K562 (cell line): ENCODE results near the gene C6orf47. TPM values are rescaled to one million over a fixed set of nuclear protein-coding genes. Genes with fewer than 3 reads are reported as not detected.
A peak's percentile ranks its signal among the peaks of the same experiment; 100 is the strongest.

Experiments used
- ATF6 ChIP-seq: sonication (generic); formaldehyde crosslinking; IDR thresholded peaks from 2 replicates; pipeline ENCODE4 v1.4.0; 2020; ENCODE audit warnings: mild to moderate bottlenecking, missing genetic modification reagents
- CBX5 ChIP-seq: IDR thresholded peaks from 2 replicates; pipeline ENCODE4 v1.6.1; 2014; ENCODE audit warnings: low read depth, borderline replicate concordance
- ERF ChIP-seq: fragments of 450-650 bp; formaldehyde crosslinking; IDR thresholded peaks from 2 replicates; pipeline ENCODE4 v1.4.0; 2020; ENCODE audit warnings: mild to moderate bottlenecking, mixed read lengths
- FIP1L1 ChIP-seq: fragments of 200-400 bp; formaldehyde crosslinking; IDR thresholded peaks from 2 replicates; pipeline ENCODE4 v1.6.1; 2018; ENCODE audit warnings: mild to moderate bottlenecking, low read depth, low read length; ENCODE audit not compliant: poor library complexity, severe bottlenecking
- FOXP4 ChIP-seq: sonication (generic); formaldehyde crosslinking; IDR thresholded peaks from 2 replicates; pipeline ENCODE4 v1.8.0; 2022; ENCODE audit warnings: mild to moderate bottlenecking, missing genetic modification reagents, borderline replicate concordance
- MCM5 ChIP-seq: fragments of 450-650 bp; IDR thresholded peaks from 2 replicates; pipeline ENCODE4 v1.6.1; 2016; ENCODE audit warnings: low read depth
- PBX2 ChIP-seq, 2 experiments: IDR thresholded peaks in 1 of 2; conservative IDR thresholded peaks in 1 of 2; 2 replicates each; pipeline ENCODE4 v1.6.1; 2016; ENCODE audit warnings: low read depth in 2 of 2, mild to moderate bottlenecking in 1 of 2, missing compliant biosample characterization in 1 of 2, missing genetic modification characterization in 1 of 2, moderate library complexity in 1 of 2
- POLR2A ChIP-seq: fragments of 450-650 bp; conservative IDR thresholded peaks from 2 replicates; pipeline ENCODE4 v1.6.1; 2016
- PPARD ChIP-seq: fragments of 250-450 bp; sonication (Bioruptor Pico); IDR thresholded peaks from 2 replicates; pipeline ENCODE4 v1.8.0; 2022; ENCODE audit warnings: inconsistent platforms, mild to moderate bottlenecking, moderate library complexity
- RBFOX2 ChIP-seq: fragments of 200-400 bp; formaldehyde crosslinking; IDR thresholded peaks from 2 replicates; pipeline ENCODE4 v1.6.1; 2017; ENCODE audit warnings: low read depth, mild to moderate bottlenecking, low read length, moderate library complexity
- TAF1 ChIP-seq: IDR thresholded peaks from 2 replicates; pipeline ENCODE4 v1.6.1; 2011; ENCODE audit warnings: mild to moderate bottlenecking, low read length, moderate library complexity; ENCODE audit not compliant: insufficient read depth, control insufficient read depth, severe bottlenecking; ENCODE audit errors: extremely low read depth
- TEAD1 ChIP-seq, 2 experiments: fragments of 450-650 bp in 1 of 2; sonication (generic) in 1 of 2; formaldehyde crosslinking; IDR thresholded peaks; 2 replicates each; pipeline versions ENCODE4 v1.4.0 to v1.8.0; 2020 to 2022; ENCODE audit warnings: mild to moderate bottlenecking in 2 of 2, missing genetic modification reagents in 1 of 2
- ZEB2 ChIP-seq: fragments of 450-650 bp; IDR thresholded peaks from 2 replicates; pipeline ENCODE4 v1.6.1; 2016
- ZNF444 ChIP-seq: fragments of 250-450 bp; sonication (Bioruptor Pico); IDR thresholded peaks from 2 replicates; pipeline ENCODE4 v1.4.0; 2020; ENCODE audit warnings: mild to moderate bottlenecking, moderate library complexity
- polyA plus RNA-seq, 8 experiments: library from polyadenylated mRNA; depleted of rRNA in 4 of 8; stranded (reverse) in 5 of 8; unstranded in 3 of 8; fragments of >200 nt; fragmentation: Nextera tagmentation in 2 of 8; fragmentation: Illumina TruSeq in 1 of 8; extraction: Ambion mirVana in 2 of 8; extraction: Trizol in 1 of 8; gene quantifications; 2 replicates each; pipeline versions ENCODE4 v1.2.1 to v1.2.3, GENCODE V29; 2011 to 2014; ENCODE audit warnings: inconsistent platforms in 1 of 8, missing spikeins in 1 of 8
- total RNA-seq, 7 experiments: library from RNA; depleted of rRNA in 6 of 7; stranded (reverse); fragments of >200 nt in 6 of 7; fragmentation: Illumina TruSeq in 2 of 7; extraction: Trizol in 2 of 7; gene quantifications; 2 replicates each; pipeline versions ENCODE4 v1.2.1 to v1.2.3, GENCODE V29; 2011 to 2021; ENCODE audit warnings: low replicate concordance in 1 of 7

The C6orf47 gene
- total and polyA plus RNA-seq, 9 of the 15 experiments (the other 6 are each of a cell fraction or from before 2014, with no cell fraction given): 0.14 to 43.8 (median 27.0) TPM

GRCh38 chr6:31702819-31703716 is 42.5 kb upstream of the C6orf47 start, which contains the start of gene ABHD16A (continued):
- TF ChIP-seq FIP1L1 (peak; percentile 63), ERF (CRISPR knock-in tag) (peak; percentile 74), TAF1 (peak; percentile 80), ZNF444 (CRISPR knock-in tag) (no peak), PBX2 (CRISPR knock-in tag; IDR thresholded peaks at IDR 0.05; ENCODE audit: low read depth) (peak; percentile 11; the same call in 1 of the 2 replicates), PBX2 (tag; conservative IDR thresholded peaks at IDR 0.05; ENCODE audit: low read depth) (peak; percentile 28; the same call in 1 of the 2 replicates), TEAD1 (CRISPR knock-in tag; IDR thresholded peaks at IDR 0.05) (peak; percentile 19 to 64; a peak in 2 of 4 replicates), PPARD (no peak), ATF6 (peak; percentile 85), POLR2A (peak; percentile 98), FOXP4 (CRISPR knock-in tag) (peak; percentile 92), CBX5 (no peak), ZEB2 (peak; percentile 46; the same call in 1 of the 2 replicates), RBFOX2 (peak; percentile 96), MCM5 (no peak)
